ENCODE measurements around the gene PPP6C.
A peak's percentile ranks its signal among the peaks of the same experiment; 100 is the strongest.
"Not testable (repeated sequence)": the region's sequence is repeated elsewhere in the genome, so short reads cannot be mapped to it uniquely, and the experiment has no call there.

PPP6C gene

DNA sequence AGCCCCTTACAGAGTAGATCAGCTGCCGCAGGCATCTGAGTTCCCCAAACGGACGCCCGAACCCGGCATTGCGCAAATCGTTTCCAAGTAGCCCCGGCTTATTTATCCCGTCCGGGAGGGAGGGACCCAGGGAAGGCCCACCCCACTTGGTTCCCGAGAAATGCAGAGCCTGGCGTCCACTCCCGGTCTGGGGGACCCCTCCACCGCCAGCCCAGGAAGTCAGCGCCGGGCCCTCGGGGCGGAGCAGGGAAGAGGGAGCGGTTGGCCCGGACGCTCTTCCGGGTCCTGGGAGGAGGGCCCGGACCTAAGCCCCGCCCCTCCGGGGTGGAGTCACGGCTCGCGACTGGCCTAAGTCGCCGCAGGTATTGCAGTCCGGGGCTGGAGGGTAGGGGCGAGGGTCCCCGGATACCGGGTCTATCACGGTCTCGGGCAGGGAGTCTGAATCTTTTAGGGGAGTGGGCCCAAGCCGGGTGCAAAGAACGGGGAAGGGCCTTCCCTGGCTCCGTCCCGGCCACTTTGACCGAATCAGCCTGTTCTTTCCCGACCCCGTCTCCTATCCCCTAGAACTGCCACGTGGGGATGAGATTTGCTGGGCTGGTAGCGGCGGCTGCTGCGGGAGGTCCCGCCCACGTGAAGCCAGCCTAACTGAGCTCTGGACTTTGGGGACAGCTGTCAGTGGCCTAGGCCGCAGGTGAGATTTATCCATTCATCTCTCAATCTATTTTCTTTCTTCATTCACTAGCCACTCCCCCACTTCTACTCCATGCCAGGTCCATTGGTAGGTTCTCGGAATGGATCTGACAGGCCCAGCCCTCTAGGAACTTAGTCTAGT is 10.8 kb upstream of the PPP6C start, which contains the start of gene RABEPK:
Gene RABEPK (plus strand): TSS at position 327 of the 832 bp plus-strand sequence. CDS start 2,472 bp downstream, outside the sequence.
- peaks cover 44% of the 10 kb centered on the region for H3K4me1 Mint-ChIP-seq (ENCODE audit: low read depth)
- H3K4me3 Mint-ChIP-seq, result peak within 1 kb of the TSS; percentile 97
- H3K9me3 Mint-ChIP-seq (ENCODE audit: low read depth), result no peaks in the 10 kb centered on the region
- H3K27me3 Mint-ChIP-seq, result no peaks in the 10 kb centered on the region
- H3K36me3 Mint-ChIP-seq, result peaks cover 9% of the 10 kb centered on the region
- peak within 1 kb of the TSS; percentile 84 for H3K27ac Mint-ChIP-seq

- H3K4me3 Mint-ChIP-seq, result peak overlapping the region; percentile 27
- not testable (repeated sequence) for H3K27me3 Mint-ChIP-seq; H3K9me3 Mint-ChIP-seq (ENCODE audit: low read depth); H3K36me3 Mint-ChIP-seq
- H3K4me1 Mint-ChIP-seq (ENCODE audit: low read depth), result peaks cover 69% of the 10 kb centered on the region
- H3K27ac Mint-ChIP-seq, result peak overlapping the region; percentile 91
Observed at GRCh38 chr9:125195591-125195990, 6.0 kb upstream of the PPP6C start.

DNA sequence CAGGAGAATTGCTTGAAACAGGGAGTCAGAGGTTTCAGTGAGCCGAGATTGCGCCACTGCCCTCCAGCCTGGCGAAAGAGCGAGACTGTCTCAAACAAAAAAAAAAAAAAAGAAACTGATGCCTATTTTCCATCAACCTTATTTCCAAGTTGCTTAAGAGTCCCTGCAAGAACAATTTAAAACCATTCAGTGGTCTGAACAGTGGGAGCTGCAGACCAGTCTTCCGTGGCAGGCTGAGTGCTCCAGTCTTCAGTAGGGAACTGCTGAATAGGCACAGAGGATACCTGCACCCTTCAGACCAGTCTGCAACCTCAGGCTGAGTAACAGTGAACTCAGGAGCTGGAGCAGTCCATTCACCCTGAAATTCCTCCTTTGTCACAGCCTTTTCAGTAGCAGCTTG is 4.9 kb upstream of the PPP6C start:
- peak overlapping the region; percentile 67 for H3K4me3 Mint-ChIP-seq
- not testable (repeated sequence) for H3K36me3 Mint-ChIP-seq; H3K9me3 Mint-ChIP-seq (ENCODE audit: low read depth); H3K27me3 Mint-ChIP-seq
- H3K4me1 Mint-ChIP-seq (ENCODE audit: low read depth), result peaks cover 73% of the 10 kb centered on the region
- peak overlapping the region; percentile 91 for H3K27ac Mint-ChIP-seq

DNA sequence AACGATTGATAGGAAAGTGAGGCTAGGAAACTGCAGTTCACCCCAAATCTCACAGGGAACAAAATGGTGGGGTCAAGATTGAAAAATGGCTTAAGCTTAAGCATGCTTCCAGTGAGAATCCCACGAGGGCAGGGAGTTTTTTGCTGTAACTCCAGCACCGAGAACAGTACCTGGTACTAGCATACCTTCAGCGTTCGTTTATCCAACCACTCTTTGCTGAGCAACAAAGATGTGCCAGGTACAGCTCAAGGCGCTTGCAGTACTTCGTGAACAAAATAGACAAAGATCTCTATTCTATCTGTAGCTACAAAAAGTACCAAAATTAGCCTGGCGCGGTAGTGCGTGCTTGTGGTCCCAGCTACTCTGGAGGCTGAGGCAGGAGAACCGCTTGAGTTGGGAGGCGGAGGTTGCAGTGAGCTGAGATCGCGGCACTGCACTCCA is 778 bp upstream of the PPP6C start:
- Mint-ChIP-seq H3K27ac (peak overlapping the region; percentile 97), H3K27me3 (no peaks in the 10 kb centered on the region), H3K36me3 (no peaks in the 10 kb centered on the region), H3K4me1 (ENCODE audit: low read depth) (peaks cover 69% of the 10 kb centered on the region), H3K4me3 (peak overlapping the region; percentile 96), H3K9me3 (ENCODE audit: low read depth) (no peaks in the 10 kb centered on the region)

DNA sequence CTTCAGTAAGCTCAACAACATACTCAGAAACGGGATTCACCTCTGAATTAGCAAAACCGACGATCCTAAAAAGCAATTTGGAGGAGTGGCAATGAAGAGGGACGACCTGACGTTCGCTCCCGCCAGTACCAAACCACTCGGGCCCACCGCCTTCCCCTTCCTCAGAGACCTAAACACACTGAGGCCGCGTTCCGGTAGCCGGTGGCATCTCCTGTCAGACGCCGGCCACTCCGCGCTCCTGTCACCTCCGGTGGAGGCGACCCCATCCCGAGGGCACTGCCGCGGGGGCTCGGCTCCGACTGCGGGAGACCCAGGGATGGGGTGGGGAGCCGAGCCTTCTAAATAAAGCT is 617 bp downstream of the PPP6C start:
- H3K4me3 Mint-ChIP-seq, result peak overlapping the region; percentile 96
- H3K36me3 Mint-ChIP-seq, result no peaks in the 10 kb centered on the region
- H3K4me1 Mint-ChIP-seq (ENCODE audit: low read depth), result peaks cover 63% of the 10 kb centered on the region
- no peaks in the 10 kb centered on the region for H3K27me3 Mint-ChIP-seq
- no peaks in the 10 kb centered on the region for H3K9me3 Mint-ChIP-seq (ENCODE audit: low read depth)
- H3K27ac Mint-ChIP-seq, result peak overlapping the region; percentile 86

GRCh38 chr9:125183561-125183960 is 6.0 kb downstream of the PPP6C start:
- H3K4me3 Mint-ChIP-seq, result no peak overlapping the region
- H3K36me3 Mint-ChIP-seq, result peaks cover 7% of the 10 kb centered on the region
- H3K27ac Mint-ChIP-seq, result no peak overlapping the region
- peaks cover 73% of the 10 kb centered on the region for H3K4me1 Mint-ChIP-seq (ENCODE audit: low read depth)
- no peaks in the 10 kb centered on the region for H3K9me3 Mint-ChIP-seq (ENCODE audit: low read depth)
- H3K27me3 Mint-ChIP-seq, result no peaks in the 10 kb centered on the region

DNA sequence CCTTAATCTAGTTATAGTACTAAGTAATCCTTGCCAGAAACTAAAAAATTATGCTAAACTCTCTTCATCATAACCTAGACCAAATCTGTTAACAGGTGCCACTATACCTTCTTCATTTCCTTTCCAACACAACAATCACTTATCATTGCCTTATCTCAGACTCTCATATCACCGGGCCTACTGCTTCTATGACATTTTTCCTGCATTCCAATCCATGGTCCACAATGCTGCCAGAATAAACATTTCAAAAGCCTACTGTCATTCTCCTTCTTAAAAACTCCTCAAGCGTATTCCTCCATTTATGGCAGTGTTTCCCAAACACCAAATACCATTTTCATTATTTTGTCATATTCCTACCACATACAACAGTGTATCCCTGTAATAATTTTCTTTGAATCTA is 6.5 kb downstream of the PPP6C start:
- Mint-ChIP-seq H3K4me1 (ENCODE audit: low read depth) (peaks cover 75% of the 10 kb centered on the region), H3K4me3 (no peak overlapping the region), H3K27ac (peak overlapping the region; percentile 25), H3K36me3 (peaks cover 7% of the 10 kb centered on the region), H3K27me3 (no peaks in the 10 kb centered on the region), H3K9me3 (ENCODE audit: low read depth) (no peaks in the 10 kb centered on the region)

GRCh38 chr9:125181756-125182155 is 7.8 kb downstream of the PPP6C start:
- peak overlapping the region; percentile 46 for H3K27ac Mint-ChIP-seq

GRCh38 chr9:125180876-125181275 is 8.7 kb downstream of the PPP6C start:
- Mint-ChIP-seq H3K4me1 (ENCODE audit: low read depth) (peaks cover 78% of the 10 kb centered on the region), H3K4me3 (no peak overlapping the region), H3K9me3 (ENCODE audit: low read depth) (no peaks in the 10 kb centered on the region), H3K27ac (no peak overlapping the region), H3K36me3 (peaks cover 7% of the 10 kb centered on the region), H3K27me3 (no peaks in the 10 kb centered on the region)

More at GRCh38 chr9:125181756-125182155, 7.8 kb downstream of the PPP6C start:
- not testable (repeated sequence) for H3K27me3 Mint-ChIP-seq; H3K4me3 Mint-ChIP-seq; H3K36me3 Mint-ChIP-seq; H3K9me3 Mint-ChIP-seq (ENCODE audit: low read depth)
- H3K4me1 Mint-ChIP-seq (ENCODE audit: low read depth), result peaks cover 73% of the 10 kb centered on the region

DNA sequence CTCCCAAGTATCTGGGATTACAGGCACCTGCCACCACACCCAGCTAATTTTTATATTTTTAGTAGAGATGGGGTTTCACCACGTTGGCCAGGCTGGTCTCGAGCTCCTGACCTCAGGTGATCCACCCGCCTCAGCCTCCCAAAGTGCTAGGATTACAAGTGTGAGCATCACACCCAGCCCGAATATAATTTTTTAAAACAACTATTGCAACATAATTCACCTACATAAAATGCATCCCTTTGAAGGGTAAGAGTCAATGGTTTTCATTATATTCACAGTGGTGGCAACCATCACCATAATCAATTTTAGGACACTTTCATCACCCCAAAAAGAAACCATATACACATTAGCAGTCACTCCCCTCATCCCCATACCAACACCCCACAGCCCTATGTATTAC is 9.8 kb downstream of the PPP6C start:
- not testable (repeated sequence) for H3K27me3 Mint-ChIP-seq; H3K36me3 Mint-ChIP-seq; H3K4me3 Mint-ChIP-seq; H3K9me3 Mint-ChIP-seq (ENCODE audit: low read depth); H3K27ac Mint-ChIP-seq
- H3K4me1 Mint-ChIP-seq (ENCODE audit: low read depth), result peaks cover 72% of the 10 kb centered on the region

DNA sequence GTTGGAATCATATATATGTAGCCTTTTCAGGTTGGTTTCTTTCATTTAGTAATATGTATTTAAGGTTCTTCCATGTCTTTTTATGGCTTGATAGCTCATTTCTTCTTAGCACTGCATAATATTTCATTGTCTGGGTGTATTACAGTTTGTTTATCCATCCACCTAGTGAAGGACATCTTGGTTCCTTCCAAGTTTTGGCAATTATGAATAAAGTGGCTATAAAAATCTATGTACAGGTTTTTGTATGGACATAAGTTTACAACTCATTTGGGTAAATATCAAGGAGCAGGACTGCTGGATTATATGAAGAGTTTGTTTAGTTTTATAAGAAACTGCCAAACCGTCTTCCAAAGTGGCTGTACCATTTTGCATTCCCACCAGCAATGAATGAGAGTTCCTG is 11.7 kb downstream of the PPP6C start:
- no peaks in the 10 kb centered on the region for H3K27me3 Mint-ChIP-seq
- H3K4me1 Mint-ChIP-seq (ENCODE audit: low read depth), result peaks cover 69% of the 10 kb centered on the region
- H3K36me3 Mint-ChIP-seq, result peaks cover 6% of the 10 kb centered on the region
- H3K4me3 Mint-ChIP-seq, result no peak overlapping the region
- H3K27ac Mint-ChIP-seq, result peak overlapping the region; percentile 58
- no peaks in the 10 kb centered on the region for H3K9me3 Mint-ChIP-seq (ENCODE audit: low read depth)

DNA sequence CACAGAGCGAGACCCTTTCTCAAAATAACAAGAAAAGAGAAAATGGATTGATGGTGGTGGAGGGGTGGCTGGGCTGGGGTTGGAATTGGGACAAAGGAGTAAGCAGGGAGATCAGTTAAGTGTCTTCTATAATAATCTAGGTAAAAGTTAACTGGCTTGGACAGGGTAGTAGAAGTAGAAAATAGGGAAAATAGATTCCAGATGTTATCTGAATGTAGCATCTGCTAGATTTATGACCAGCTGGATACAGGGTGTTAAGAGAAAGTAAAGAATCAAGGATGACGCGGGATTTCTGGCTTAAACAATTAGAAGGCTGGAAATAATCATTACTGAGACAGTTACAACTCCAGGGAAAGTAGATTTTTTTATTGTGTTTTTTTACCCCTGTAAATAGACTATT is 13.0 kb downstream of the PPP6C start:
- H3K36me3 Mint-ChIP-seq, result peaks cover 8% of the 10 kb centered on the region

GRCh38 chr9:125172031-125172755 is 17.4 kb downstream of the PPP6C start:
- Mint-ChIP-seq H3K36me3 (peaks cover 10% of the 10 kb centered on the region), H3K9me3 (ENCODE audit: low read depth) (no peaks in the 10 kb centered on the region), H3K4me1 (ENCODE audit: low read depth) (peaks cover 45% of the 10 kb centered on the region), H3K27me3 (no peaks in the 10 kb centered on the region), H3K4me3 (no peak overlapping the region), H3K27ac (no peak overlapping the region)

More for the DNA sequence above, 13.0 kb downstream of the PPP6C start:
- peak overlapping the region; percentile 22 for H3K27ac Mint-ChIP-seq
- no peak overlapping the region for H3K4me3 Mint-ChIP-seq
- peaks cover 68% of the 10 kb centered on the region for H3K4me1 Mint-ChIP-seq (ENCODE audit: low read depth)
- no peaks in the 10 kb centered on the region for H3K9me3 Mint-ChIP-seq (ENCODE audit: low read depth)
- no peaks in the 10 kb centered on the region for H3K27me3 Mint-ChIP-seq

DNA sequence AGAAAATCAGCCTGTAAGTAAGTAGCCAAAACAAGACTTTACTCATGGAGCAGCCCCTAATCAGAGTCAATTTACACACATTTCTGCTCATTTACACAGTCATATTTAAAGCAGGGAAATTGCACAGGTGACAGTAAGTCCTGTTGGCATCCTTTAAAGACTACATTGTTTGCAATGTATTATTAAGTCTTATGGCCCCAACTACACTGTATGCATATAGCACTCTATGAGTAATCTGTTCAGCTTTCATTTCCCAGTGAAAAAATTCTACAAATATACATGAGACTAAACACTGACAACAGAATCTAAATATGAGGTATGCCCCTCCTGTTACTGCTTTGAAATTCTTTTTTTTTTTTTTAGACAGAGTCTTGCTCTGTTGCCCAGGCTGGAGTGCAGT is 19.7 kb downstream of the PPP6C start:
- Mint-ChIP-seq H3K27me3 (no peaks in the 10 kb centered on the region), H3K4me1 (ENCODE audit: low read depth) (peaks cover 39% of the 10 kb centered on the region), H3K36me3 (peaks cover 10% of the 10 kb centered on the region), H3K27ac (no peak overlapping the region), H3K4me3 (no peak overlapping the region), H3K9me3 (ENCODE audit: low read depth) (no peaks in the 10 kb centered on the region)

DNA sequence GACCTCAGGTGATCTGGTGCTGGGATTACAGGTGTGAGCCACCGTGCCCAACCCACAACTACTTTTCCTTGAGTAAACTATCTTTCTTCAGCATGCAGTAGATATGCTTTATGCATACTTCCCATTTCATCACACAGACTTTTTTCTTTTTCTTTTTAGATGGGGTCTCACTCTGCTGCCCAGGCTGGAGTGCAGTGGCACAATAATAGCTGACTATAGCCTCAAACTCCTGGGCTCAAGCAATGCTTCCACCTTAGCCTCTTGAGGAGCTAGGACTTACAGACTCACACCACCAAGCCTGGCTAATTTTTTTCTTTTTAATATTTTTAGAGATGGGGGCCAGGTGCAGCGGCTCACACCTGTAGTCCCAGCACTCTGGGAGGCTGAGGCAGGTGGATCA is 22.8 kb downstream of the PPP6C start:
- no peak overlapping the region for H3K27ac Mint-ChIP-seq
- H3K4me1 Mint-ChIP-seq (ENCODE audit: low read depth), result peaks cover 23% of the 10 kb centered on the region
- no peaks in the 10 kb centered on the region for H3K27me3 Mint-ChIP-seq
- H3K9me3 Mint-ChIP-seq (ENCODE audit: low read depth), result no peaks in the 10 kb centered on the region
- no peak overlapping the region for H3K4me3 Mint-ChIP-seq
- peaks cover 4% of the 10 kb centered on the region for H3K36me3 Mint-ChIP-seq

Measured in activated naive CD8-positive, alpha-beta T cell (primary cell).